HT1080 (cell line): Measurements from ENCODE around the gene SRGAP3. TPM values are rescaled to one million over a fixed set of nuclear protein-coding genes. Genes with fewer than 3 reads are reported as not detected.

ENCODE experiments used
- DNase-seq: peaks from one replicate; pipeline ENCODE4 v3.0.0-alpha.2; 2015; ENCODE audit warnings: low read depth
- total RNA-seq: library from RNA; depleted of rRNA; stranded (reverse); fragments of >200 nt; shearing (Covaris generic); gene quantifications from 2 replicates; pipeline ENCODE4 v1.2.3, GENCODE V29; 2014

The SRGAP3 gene
- total RNA-seq, 1 experiment from 2014 or later: 0.69 TPM

GRCh38 chr3:9061634-9062033 lies 187.8 kb downstream of the SRGAP3 start:
- DNase-seq: no peak

GRCh38 chr3:9059489-9060400 lies 189.7 kb downstream of the SRGAP3 start:
- no peak for DNase-seq

GRCh38 chr3:9056581-9056980 lies 192.9 kb downstream of the SRGAP3 start:
- DNase-seq: no peak

GRCh38 chr3:9047452-9048346 lies 201.7 kb downstream of the SRGAP3 start:
- DNase-seq: no peak

- DNase-seq: no peak
These were observed 204.1 kb downstream of the SRGAP3 start for GRCh38 chr3:9045371-9045770.

GRCh38 chr3:9043063-9043462 lies 206.4 kb downstream of the SRGAP3 start:
- DNase-seq: no peak

GRCh38 chr3:9041626-9042025 lies 207.8 kb downstream of the SRGAP3 start:
- no peak for DNase-seq

GRCh38 chr3:9040996-9041395 lies 208.4 kb downstream of the SRGAP3 start:
- DNase-seq: no peak

- DNase-seq: no peak
These were observed 212.2 kb downstream of the SRGAP3 start for GRCh38 chr3:9037144-9037711.

GRCh38 chr3:9036404-9037131 lies 212.9 kb downstream of the SRGAP3 start:
- DNase-seq: no peak

GRCh38 chr3:9035961-9036360 lies 213.5 kb downstream of the SRGAP3 start:
- DNase-seq: no peak

- DNase-seq: no peak
These were observed 214.0 kb downstream of the SRGAP3 start for GRCh38 chr3:9035473-9035872.

- DNase-seq: no peak
These were observed 215.6 kb downstream of the SRGAP3 start for GRCh38 chr3:9033867-9034266.

GRCh38 chr3:9032231-9032777 lies 217.1 kb downstream of the SRGAP3 start:
- DNase-seq: no peak

- DNase-seq: no peak
These were observed 219.4 kb downstream of the SRGAP3 start for GRCh38 chr3:9030034-9030433.

GRCh38 chr3:9028134-9028533 lies 221.3 kb downstream of the SRGAP3 start:
- no peak for DNase-seq

GRCh38 chr3:9026320-9027045 lies 223.0 kb downstream of the SRGAP3 start:
- DNase-seq: no peak

GRCh38 chr3:9024341-9024740 lies 225.1 kb downstream of the SRGAP3 start:
- DNase-seq: no peak

GRCh38 chr3:9023226-9023590 lies 226.2 kb downstream of the SRGAP3 start:
- DNase-seq: no peak
